Mucosa of rectum (tissue), 2 donors: ENCODE data around the gene CHST13.

Source experiments
- H3K27ac ChIP-seq, 2 donors: one replicate each; pipeline ENCODE4 v1.7.0; 2013; ENCODE audit warnings: inconsistent platforms in 2 of 2, low read depth in 2 of 2, low read length in 2 of 2
- H3K27me3 ChIP-seq, 2 donors: one replicate each; pipeline ENCODE4 v1.7.0; 2013; ENCODE audit warnings: low read length in 2 of 2; ENCODE audit not compliant: control insufficient read depth in 2 of 2, insufficient read depth in 2 of 2
- H3K36me3 ChIP-seq, 2 donors: one replicate each; pipeline ENCODE4 v1.7.0; 2013; ENCODE audit warnings: low read length in 2 of 2; ENCODE audit not compliant: control insufficient read depth in 2 of 2, insufficient read depth in 2 of 2
- H3K4me1 ChIP-seq, 2 donors: one replicate each; pipeline ENCODE4 v1.7.0; 2013; ENCODE audit warnings: low read length in 2 of 2, mild to moderate bottlenecking in 1 of 2; ENCODE audit not compliant: control insufficient read depth in 2 of 2, insufficient read depth in 2 of 2
- H3K4me3 ChIP-seq, 2 donors: one replicate each; pipeline ENCODE4 v1.7.0; 2013; ENCODE audit warnings: low read length in 2 of 2
- H3K9ac ChIP-seq, 2 donors: one replicate each; pipeline ENCODE4 v1.7.0; 2013; ENCODE audit warnings: low read length in 2 of 2, low read depth in 1 of 2, mild to moderate bottlenecking in 1 of 2
- H3K9me3 ChIP-seq, 2 donors: one replicate each; pipeline ENCODE4 v1.7.0; 2013; ENCODE audit warnings: low read length in 2 of 2; ENCODE audit not compliant: control insufficient read depth in 2 of 2
- donor health status: healthy.
- donor health status: Normal muscosa, but diverticular disease.

Gene CHST13

DNA sequence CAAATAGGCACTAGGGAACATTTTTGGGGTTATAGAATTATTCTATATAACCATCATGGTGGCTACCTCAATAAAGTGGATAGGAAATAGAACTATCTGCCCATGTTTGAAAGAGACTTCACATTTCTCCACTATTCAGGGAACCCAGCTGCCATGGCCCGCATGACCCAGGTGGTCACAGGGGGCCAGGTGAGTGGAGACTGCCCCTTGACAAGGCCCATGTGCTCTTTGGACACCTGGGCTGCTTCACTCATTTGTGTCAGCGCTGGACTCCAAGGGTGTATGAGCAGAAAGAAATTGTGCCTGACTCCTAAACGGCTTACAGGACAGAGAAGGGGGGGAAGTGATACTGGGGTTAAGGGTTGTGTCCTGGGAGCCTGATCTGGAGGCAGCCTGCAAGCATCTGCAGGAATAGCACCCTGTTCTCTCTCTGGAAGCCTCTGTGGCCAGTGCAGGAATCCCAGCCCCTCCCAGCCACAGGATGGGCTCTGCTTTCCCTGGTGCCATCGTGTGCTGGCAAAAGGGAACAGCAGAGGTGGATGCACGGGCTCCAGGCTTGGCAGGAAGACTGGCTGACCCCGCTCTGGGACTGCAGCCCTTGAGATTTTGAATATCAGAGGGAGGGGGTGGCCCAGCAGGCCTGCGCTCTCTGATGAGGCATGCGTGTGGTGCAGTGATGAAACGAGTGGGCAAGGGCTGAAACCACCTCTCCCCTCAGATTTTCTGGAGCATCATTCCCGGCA is 43.9 kb downstream of the CHST13 start:
- Histone ChIP-seq H3K27me3 (no peaks in the 10 kb centered on the region), H3K27ac (no peak overlapping the region), H3K4me3 (no peak overlapping the region), H3K9ac (no peak overlapping the region), H3K4me1 (no peaks in the 10 kb centered on the region), H3K9me3 (peaks cover 0 to 2% of the 10 kb centered on the region in 2 donors), H3K36me3 (no peaks in the 10 kb centered on the region)

DNA sequence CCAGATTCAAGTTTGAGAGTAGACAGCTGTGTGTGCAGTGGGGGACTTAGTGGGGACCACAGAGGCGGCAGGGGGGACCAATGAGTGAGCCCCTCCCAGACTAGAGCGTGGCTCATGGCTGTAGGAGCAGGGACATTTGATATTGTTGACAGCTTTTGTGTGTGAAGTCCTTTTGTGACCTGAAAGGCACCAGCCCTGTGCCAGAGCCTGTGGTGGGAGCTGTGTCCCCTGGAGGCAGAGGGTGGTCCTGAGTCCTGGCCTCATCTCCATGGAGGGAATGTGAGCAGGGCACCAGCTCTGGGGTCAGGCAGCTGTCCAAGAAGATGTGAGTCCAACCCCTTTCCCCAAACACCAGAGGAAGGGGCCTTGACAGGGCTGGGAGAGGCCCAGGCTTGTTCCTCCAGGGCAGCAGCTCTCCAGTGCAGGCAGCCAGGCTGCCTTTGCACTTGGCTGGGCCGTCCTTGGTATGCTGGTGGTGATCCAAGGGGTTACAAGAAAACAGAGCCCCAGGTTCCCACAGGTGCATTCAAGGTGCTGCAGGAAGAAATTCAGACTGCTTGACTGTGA is 44.9 kb downstream of the CHST13 start:
- no peak overlapping the region for H3K27ac ChIP-seq
- H3K9ac ChIP-seq, result no peak overlapping the region

DNA sequence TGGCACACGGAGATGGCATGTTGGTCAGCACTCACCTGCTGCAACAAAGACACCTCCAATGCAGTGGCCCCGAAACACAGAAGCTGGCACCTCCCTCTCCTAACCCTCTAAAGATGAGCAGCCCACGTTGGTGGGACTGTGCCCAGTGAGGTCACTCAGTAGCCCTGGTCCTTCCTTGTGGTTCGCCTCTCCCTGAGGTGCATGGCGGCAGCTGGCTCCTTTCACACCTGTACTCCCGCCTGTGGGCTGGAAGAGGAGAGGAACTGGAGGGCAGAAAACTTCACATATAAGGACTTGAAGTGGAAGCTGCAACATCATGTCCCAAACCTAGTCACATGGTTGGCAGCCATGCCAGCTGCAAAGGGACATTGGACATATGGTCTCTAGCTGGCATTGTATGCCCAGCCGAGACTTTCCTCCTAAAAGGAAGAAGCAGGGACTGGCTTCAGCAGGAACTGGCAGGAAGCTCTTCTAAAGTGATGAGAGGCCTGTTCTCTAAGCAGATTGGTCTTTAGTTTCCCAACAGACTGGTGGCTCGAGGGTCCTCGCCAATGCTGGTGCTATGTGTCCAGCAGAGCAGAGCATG is 45.5 kb downstream of the CHST13 start:
- H3K27me3 ChIP-seq, result no peaks in the 10 kb centered on the region
- H3K36me3 ChIP-seq, result no peaks in the 10 kb centered on the region
- no peak overlapping the region for H3K9ac ChIP-seq
- H3K9me3 ChIP-seq, result no peaks in the 10 kb centered on the region
- H3K4me3 ChIP-seq, result no peak overlapping the region
- no peaks in the 10 kb centered on the region for H3K4me1 ChIP-seq
- H3K27ac ChIP-seq, result no peak overlapping the region

More for the DNA sequence above, 44.9 kb downstream of the CHST13 start:
- Histone ChIP-seq H3K4me3 (no peak overlapping the region), H3K36me3 (no peaks in the 10 kb centered on the region), H3K4me1 (no peaks in the 10 kb centered on the region), H3K9me3 (peaks cover 0 to 1% of the 10 kb centered on the region in 2 donors), H3K27me3 (no peaks in the 10 kb centered on the region)

DNA sequence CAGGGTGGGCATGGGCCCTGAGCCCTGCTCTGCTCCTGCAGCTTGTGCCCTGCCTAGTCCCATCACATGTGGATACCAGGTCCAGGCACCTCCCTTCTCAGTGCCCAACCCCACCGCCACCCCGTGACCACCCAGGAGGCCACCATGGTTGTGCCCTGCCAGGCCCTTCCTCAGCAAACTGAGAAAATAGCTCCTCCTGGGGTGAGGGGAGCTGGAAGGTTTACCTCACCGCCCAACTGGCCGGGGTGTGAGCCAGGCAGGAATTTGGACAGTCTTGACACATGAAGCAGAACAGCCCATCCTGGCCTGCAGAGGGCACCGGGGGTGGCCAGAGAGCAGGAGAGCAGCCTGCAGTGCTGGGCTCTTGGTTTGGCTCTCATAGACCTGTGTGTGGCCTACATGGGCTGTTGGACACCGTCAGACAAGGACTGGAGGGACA is 46.2 kb downstream of the CHST13 start:
- H3K9ac ChIP-seq, result no peak overlapping the region
- H3K4me3 ChIP-seq, result no peak overlapping the region
- H3K27me3 ChIP-seq, result no peaks in the 10 kb centered on the region
- H3K4me1 ChIP-seq, result no peaks in the 10 kb centered on the region
- H3K9me3 ChIP-seq, result no peaks in the 10 kb centered on the region
- no peaks in the 10 kb centered on the region for H3K36me3 ChIP-seq
- no peak overlapping the region for H3K27ac ChIP-seq

DNA sequence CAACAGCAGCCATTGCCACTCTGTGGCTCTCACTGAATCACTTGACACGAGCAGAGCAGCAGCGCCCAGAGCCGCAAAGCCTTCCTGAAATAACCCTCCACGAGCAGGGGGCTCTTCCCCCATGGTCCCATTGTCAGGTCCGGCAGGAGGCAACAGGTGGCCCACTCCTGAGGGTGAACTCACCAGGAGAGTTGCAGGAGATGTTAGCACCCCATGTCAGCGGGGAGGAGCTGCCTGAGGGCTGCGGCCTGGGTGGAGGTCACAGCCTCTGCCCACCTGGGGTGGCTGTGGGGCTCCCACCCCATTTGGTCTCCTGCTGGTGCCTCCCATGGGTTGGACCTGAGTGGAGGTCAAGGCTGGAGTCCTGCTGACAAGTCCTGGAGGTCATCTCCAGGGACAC is 47.1 kb downstream of the CHST13 start:
- Histone ChIP-seq H3K4me1 (no peaks in the 10 kb centered on the region), H3K4me3 (no peak overlapping the region), H3K9ac (no peak overlapping the region), H3K9me3 (no peaks in the 10 kb centered on the region), H3K27me3 (no peaks in the 10 kb centered on the region), H3K27ac (no peak overlapping the region), H3K36me3 (no peaks in the 10 kb centered on the region)

DNA sequence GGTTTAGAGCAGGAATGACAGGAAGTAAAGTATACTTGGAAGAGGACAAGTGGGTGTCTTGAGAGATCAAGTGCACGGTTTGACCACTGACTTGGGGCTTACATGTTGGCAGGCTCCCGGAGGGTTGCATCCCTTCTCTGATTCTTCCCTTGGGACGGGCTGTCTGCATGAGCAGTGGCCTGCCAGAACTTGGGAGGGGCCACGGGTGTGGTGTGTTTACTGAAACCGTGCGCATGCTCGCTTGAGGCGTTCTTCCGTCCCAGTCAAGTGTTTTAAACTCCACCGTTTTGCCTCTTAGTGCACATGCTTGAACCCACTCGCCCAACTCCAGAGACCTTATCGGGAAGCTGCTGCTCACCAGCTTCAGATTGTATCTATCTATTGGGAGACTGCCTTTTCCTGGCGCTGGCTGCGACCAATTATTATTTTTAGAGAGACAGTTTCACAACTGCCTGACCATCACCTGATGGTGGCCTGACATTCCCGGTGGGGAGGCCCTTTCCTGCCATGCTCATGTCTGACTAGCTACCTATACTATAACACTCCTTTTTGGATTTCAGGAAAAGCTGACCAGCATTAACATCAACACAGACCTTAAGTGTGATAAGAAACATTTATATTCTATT is 49.6 kb downstream of the CHST13 start:
- Histone ChIP-seq H3K27me3 (no peaks in the 10 kb centered on the region), H3K4me1 (no peaks in the 10 kb centered on the region), H3K9ac (no peak overlapping the region), H3K36me3 (no peaks in the 10 kb centered on the region), H3K9me3 (no peaks in the 10 kb centered on the region), H3K27ac (no peak overlapping the region), H3K4me3 (no peak overlapping the region)

DNA sequence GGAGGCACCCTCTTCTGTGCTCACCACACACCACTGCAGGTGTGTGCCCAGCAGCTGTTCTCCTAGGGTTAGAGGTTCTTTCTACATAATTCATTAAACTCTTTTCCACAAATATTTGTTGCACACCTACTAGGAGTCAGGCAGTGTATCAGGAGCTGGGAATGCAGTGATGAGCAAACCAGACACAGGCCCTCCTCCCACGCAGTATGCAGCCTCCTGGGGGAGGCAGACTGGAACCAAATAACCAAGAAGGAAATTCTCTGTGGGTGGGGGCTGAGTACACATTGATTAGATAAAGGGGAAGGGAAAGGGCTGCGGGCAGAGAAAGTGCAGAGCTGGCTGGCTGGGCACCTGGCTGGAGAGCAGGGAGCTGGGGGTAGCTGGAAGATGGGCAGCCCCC is 53.3 kb downstream of the CHST13 start:
- H3K27me3 ChIP-seq, result no peaks in the 10 kb centered on the region
- H3K36me3 ChIP-seq, result no peaks in the 10 kb centered on the region
- no peak overlapping the region for H3K27ac ChIP-seq
- no peak overlapping the region for H3K4me3 ChIP-seq
- H3K9me3 ChIP-seq, result no peaks in the 10 kb centered on the region
- no peak overlapping the region for H3K9ac ChIP-seq
- no peaks in the 10 kb centered on the region for H3K4me1 ChIP-seq

DNA sequence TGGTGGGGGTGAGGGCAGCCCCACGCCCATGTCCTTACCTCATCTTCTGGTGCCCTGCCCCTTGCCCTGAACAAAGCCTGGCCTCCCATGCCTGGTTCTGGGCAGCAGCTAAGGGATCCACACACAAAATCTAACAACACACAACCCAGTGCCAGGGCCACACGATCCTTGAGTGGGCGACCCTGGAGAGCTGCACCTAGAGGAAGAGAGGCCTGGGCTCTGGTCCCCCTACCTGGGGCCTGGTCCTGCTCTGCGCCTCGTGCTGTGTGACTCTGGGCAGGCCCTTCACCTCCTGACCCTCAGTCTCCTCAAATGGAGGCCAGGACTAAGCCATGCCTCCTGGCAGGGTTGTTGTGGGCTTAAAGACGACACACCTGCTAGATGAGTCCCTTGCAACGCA is 54.7 kb downstream of the CHST13 start:
- Histone ChIP-seq H3K4me1 (no peaks in the 10 kb centered on the region), H3K27ac (no peak overlapping the region), H3K36me3 (no peaks in the 10 kb centered on the region), H3K27me3 (no peaks in the 10 kb centered on the region), H3K9ac (no peak overlapping the region), H3K4me3 (no peak overlapping the region), H3K9me3 (no peaks in the 10 kb centered on the region)

DNA sequence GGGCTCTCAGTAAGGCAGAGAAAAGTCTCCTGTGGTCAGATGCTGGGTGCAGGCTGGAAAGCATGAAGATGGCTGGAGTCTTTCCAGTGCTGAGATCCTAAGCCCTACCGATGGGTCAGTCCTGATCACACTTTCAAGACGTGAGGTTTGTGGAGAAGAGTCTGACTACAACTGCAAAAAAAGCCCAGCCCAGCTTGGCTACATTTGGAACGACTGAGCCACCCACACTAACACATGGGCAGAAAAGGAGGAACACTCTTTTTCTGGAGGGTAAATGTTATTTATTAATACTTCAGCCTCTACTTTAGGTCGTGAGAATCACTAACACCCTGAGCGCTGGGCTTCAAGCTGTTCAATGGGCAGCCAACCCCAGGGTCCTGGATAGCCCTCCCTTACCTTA is 56.8 kb downstream of the CHST13 start:
- H3K36me3 ChIP-seq, result no peaks in the 10 kb centered on the region
- no peak overlapping the region for H3K9ac ChIP-seq
- no peak overlapping the region for H3K4me3 ChIP-seq
- no peaks in the 10 kb centered on the region for H3K27me3 ChIP-seq
- no peak overlapping the region for H3K27ac ChIP-seq
- no peaks in the 10 kb centered on the region for H3K4me1 ChIP-seq
- no peaks in the 10 kb centered on the region for H3K9me3 ChIP-seq

DNA sequence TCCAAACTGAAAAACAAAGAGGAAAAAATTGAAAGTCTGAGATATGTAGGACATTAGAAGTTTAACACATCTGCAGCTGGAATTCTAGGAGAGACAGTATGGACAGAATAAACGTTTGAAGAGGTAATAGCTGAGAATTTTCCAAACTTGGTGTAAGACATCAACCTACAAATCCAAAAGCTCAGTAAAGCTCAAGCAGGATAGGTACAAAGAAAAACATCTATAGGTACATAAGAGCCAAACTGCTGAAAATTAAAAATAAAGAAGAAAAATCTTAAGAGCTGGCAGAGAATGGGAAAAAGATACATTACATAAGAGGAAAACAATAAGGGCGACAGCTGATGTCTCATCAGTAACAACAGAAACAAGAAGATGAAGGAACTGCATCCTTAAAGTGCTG is 57.6 kb downstream of the CHST13 start:
- H3K9me3 ChIP-seq, result no peaks in the 10 kb centered on the region
- H3K27ac ChIP-seq, result no peak overlapping the region
- H3K9ac ChIP-seq, result no peak overlapping the region
- no peaks in the 10 kb centered on the region for H3K27me3 ChIP-seq
- H3K36me3 ChIP-seq, result no peaks in the 10 kb centered on the region
- H3K4me1 ChIP-seq, result no peaks in the 10 kb centered on the region
- H3K4me3 ChIP-seq, result no peak overlapping the region
